Bone marrow (tissue), 2 donors: ENCODE data around the gene PRR33.

Source experiments
- DNase-seq, 2 donors: peaks; one replicate each; lab custom pipeline; 2025; lab: John Stamatoyannopoulos, UW

Gene PRR33

GRCh38 chr11:1847006-1847735, 44.5 kb downstream of the PRR33 start:
- DNase-seq = no peak

DNA sequence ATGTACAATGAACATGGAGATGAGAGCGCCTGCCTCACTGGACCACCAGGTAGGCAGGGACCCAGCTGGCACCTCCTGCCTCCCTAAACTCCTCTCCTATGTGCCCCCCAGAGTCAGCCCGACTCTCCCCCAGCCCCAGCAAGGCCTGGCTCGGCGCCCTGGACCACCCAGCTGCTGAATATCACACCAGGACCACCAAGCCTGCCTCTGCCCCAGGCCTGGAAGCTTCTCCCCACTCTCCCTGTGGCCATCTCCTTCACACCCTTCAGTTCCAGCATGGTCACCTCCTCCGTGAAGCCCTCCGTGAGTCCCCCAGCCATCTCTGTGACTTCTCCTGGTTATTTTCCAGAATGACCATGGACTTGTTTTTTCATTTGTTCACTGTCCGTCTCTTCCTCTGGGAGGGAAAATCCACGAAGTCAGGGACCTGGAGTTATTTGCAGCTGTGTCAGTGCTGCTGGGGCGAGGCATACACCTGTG, 45.2 kb downstream of the PRR33 start:
- DNase-seq = no peak

DNA sequence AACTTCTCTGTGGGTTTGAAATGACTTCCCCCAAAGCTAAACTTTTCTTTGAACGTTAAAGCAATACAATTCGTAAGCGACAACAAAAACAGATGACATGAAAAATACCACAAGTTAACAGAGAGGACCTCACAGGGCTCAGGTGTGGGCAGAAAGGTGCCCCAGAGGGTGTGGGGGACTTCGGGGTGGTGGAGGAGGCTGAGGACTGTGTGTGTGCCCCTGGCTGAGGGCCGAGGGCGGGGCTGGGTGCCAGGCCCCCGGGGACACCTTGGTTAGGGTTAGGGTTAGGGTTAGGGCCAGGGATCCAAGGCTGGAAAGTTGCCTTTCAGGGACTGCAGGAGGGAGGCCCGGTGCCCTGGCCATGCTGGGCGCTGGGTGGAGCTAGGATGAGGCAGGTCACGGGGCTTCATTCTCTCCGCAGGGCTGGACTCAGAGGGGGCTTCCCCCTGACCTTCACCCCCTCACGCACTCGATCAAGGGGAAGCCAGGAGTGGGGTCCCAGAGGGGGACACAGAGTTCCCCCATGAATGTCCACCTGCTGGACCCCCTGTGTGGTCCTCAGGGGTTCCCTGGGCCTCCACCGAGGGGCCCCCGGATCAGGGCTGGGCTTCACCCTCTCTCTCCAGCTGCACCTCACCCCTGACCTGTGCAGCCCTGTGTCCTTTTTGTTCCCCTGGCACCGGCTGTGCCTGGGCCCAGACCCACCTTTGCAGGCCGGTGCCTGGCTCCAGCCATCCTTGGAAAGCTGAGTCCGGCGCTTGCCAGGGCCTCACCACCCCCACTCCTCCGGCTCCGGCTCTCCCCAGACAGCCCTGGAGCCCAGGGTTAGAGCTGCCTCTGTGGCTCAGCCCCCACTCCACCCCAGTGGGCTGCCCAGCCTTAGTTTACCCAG, 45.9 kb downstream of the PRR33 start:
- DNase-seq = no peak

DNA sequence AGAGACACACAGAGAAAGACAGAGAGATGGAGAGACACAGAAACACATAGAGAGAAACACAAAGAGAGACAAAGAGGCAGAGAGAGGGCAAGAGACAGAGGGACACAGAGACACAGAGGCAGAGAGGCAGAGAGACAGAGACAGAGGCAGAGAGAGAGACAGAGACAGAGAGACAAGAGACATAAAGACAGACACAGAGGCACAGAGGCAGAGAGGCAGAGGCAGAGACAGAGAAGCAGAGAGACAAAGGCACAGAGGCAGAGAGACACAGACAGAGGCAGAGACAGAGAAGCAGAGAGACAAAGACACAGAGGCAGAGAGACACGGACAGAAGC, 46.6 kb downstream of the PRR33 start:
- no peak for DNase-seq

GRCh38 chr11:1844221-1845094, 47.2 kb downstream of the PRR33 start:
- peak; percentile 42 to 53 for DNase-seq

- no peak for DNase-seq
Measured at GRCh38 chr11:1843796-1844195, 47.9 kb downstream of the PRR33 start.

DNA sequence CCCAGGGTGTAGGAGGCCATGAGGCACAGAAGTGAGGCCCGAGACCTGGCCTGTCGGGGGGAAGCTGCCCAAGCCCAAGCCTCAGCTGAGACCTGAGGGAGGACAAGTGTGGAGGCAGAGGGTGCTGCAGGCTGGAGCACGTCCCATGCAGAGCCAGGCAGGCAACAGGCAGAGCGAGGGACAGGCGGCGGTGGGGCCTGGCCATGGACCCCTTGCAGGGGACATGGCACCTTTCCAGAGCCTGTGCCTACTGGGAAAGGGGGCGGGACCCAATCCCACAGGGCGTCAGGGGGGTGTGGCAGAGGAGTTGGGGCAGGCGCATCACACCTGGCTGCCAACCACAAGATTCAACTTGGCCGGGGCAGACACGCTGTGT, 48.6 kb downstream of the PRR33 start:
- no peak for DNase-seq

- DNase-seq = no peak
Measured at GRCh38 chr11:1842149-1843097, 49.3 kb downstream of the PRR33 start.

GRCh38 chr11:1841511-1842148, 50.1 kb downstream of the PRR33 start:
- DNase-seq = no peak

DNA sequence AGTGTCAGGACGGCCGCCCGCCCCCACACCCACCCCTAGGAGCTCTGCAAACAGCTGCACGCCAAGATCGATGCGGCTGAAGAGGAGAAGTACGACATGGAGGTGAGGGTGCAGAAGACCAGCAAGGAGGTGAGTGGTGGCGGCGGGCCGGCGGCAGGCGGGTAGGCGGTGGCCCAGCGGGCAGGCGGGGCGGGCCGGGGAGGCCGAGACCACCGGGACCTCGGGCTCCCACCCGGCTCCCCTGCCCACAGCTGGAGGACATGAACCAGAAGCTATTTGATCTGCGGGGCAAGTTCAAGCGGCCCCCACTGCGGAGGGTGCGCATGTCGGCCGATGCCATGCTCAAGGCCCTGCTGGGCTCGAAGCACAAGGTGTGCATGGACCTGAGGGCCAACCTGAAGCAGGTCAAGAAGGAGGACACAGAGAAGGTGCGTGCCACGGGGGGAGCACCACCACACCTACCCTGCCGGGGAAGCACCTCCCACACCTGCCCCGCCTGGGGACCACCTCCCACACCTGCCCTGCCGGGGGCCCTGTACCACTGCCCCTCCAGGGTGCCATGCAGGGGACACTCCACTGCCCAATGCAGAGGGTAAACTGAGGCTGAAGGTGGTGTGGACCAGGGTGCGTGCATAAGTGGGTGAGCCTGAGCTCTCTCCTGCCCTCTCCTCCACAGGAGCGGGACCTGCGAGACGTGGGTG, 50.8 kb downstream of the PRR33 start:
- DNase-seq = no peak

DNA sequence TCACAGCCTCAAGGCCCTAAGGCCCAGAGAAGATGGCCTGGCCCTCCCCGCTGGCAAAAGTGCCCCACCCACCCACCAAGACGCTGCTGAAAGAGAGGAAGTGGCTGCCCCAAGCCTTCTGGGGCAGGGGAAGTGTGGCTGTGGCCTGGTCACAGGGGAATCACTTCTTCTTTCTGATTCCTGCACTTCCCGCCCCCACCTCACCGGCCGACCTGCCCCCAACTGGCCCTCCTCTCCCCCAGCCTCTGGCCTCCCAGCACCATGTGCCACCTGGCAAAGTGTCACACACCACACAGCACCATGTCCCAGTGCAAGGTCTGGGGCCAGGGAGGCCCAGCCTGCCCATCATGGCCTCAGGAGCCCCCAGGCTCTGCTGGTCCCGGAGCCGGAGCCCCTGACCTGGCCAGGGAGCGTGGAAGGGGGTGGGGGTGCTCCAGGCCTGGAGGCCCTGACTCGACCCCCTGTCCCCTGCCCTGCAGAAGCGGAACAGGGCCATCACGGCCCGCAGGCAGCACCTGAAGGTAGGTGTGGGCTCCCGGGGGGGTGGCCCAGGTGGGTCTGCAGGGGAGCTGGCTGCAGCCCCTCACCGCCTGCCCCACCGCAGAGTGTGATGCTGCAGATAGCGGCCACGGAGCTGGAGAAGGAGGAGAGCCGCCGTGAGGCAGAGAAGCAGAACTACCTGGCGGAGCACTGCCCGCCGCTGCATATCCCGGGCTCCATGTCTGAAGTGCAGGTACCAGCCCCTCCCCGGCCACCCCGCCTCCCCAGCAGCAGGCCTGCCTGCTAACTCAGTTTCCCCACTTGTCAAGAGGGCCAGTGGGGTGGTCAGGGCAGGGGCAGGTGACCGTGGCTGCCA, 51.5 kb downstream of the PRR33 start:
- DNase-seq = peak; percentile 38 to 46

DNA sequence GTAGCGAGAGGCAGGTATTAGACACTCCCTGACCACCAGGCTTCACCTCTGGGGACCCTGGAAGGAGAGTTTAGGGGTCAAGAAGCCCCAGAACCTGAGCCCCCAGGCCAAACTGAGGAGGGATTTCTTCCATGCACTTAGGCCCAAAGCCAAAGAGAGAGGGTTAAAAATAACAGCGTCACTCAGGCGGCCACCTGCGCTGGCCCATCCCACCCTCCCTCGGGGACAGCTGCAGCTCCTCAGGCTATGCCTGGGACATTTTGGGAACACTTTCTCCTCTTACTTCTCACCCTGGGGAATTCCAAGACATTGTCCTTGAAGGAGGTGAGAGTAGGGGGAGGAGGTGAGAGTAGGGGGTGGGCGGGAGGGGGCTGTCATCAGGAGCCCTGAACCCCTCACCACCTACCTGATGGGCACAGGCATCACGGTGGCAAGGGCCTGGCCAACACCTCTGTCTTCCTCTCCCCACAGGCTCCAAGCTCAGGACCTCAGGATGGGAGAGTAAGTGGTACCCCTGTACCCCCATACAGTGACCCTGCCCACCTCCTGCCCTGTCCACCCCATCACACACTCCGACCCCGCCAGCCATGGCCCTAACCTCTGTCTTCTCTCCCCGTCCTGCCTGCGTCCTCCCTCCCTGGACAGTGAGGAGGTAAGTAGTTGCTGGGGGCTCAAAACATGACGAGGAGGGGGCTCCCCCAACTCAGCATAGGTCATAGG, 52.3 kb downstream of the PRR33 start:
- DNase-seq = no peak

DNA sequence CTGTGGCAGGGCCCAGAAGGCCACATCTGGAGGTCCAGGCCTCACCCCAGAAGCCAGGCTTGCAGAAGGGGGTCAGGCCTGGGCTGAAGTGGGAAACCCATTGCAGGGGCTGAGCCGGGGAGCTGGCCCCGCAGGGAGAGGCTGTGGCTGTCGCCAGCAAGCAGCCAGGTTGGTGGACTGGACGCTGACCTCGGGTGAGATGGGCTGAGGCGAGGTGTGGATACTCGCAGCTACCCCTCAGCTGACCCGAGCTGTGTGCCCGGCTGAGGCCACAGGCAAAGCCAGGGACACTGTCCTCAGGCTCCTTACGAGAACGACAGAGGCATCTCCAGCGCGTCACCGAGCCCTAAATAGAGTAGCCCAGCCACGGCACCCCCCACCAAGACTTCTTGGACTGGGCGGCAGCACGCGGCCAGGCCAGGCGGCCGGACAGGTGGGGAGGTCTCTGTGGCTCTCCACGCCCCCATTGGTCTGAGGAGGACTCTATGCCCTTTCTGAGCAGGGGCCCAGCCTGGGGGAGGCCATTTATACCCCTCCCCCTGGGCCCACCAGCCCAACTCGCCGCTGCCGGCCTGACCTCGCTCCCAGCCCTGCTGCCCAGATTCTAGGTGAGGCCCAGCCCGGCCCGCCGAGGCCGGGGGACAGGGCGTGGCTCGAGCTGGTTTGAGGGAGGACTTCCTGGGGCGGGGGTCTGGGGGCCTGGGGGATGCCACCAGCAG, 53.1 kb downstream of the PRR33 start, which contains the start of gene TNNI2:
Gene TNNI2 (plus strand): TSS at position 556 of the 719 bp plus-strand sequence. CDS start 716 bp downstream, outside the sequence.
- DNase-seq = no peak
